ENCODE results near the gene ARHGAP1. TPM values are rescaled to one million over a fixed set of nuclear protein-coding genes. Genes with fewer than 3 reads are reported as not detected.

The ARHGAP1 gene
- total RNA-seq, 1 experiment from 2014 or later = 73.0 TPM

GRCh38 chr11:46697723-46698122, 2.7 kb downstream of the ARHGAP1 start:
- Mint-ChIP-seq H3K27me3 (ENCODE audit: insufficient read depth, unreplicated experiment) (no peaks in the 10 kb centered on the region), H3K9me3 (ENCODE audit: unreplicated experiment) (no peaks in the 10 kb centered on the region), H3K4me1 (ENCODE audit: low read depth, unreplicated experiment) (peaks cover 7% of the 10 kb centered on the region), H3K4me3 (ENCODE audit: unreplicated experiment) (no peak overlapping the region), H3K36me3 (ENCODE audit: insufficient read depth, unreplicated experiment) (peaks cover 53% of the 10 kb centered on the region), H3K27ac (ENCODE audit: unreplicated experiment) (no peak overlapping the region)
- BruUV-seq (replicated peaks) = no TSS peak
- TF ChIP-seq, protein P1, sequence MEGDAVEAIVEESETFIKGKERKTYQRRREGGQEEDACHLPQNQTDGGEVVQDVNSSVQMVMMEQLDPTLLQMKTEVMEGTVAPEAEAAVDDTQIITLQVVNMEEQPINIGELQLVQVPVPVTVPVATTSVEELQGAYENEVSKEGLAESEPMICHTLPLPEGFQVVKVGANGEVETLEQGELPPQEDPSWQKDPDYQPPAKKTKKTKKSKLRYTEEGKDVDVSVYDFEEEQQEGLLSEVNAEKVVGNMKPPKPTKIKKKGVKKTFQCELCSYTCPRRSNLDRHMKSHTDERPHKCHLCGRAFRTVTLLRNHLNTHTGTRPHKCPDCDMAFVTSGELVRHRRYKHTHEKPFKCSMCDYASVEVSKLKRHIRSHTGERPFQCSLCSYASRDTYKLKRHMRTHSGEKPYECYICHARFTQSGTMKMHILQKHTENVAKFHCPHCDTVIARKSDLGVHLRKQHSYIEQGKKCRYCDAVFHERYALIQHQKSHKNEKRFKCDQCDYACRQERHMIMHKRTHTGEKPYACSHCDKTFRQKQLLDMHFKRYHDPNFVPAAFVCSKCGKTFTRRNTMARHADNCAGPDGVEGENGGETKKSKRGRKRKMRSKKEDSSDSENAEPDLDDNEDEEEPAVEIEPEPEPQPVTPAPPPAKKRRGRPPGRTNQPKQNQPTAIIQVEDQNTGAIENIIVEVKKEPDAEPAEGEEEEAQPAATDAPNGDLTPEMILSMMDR (IDR thresholded peaks at IDR 0.05; ENCODE audit: insufficient read depth in 1 of 2, low read depth in 1 of 2, low read length in 1 of 2, severe bottlenecking in 1 of 2, unreplicated experiment in 1 of 2) = no peak
- Histone ChIP-seq H3K4me3 (ENCODE audit: low read depth, low read length) (no peak overlapping the region), H3K9me3 (no peaks in the 10 kb centered on the region), H3K4me1 (peaks cover 6% of the 10 kb centered on the region), H3K27me3 (replicated peaks; ENCODE audit: control insufficient read depth, insufficient read depth, low read length) (no peaks in the 10 kb centered on the region), H3K36me3 (ENCODE audit: control insufficient read depth, insufficient read depth, low read length) (peaks cover 9% of the 10 kb centered on the region)
- DNase-seq = no peak
- CTCF ChIA-PET = no interaction called here
- POLR2A ChIA-PET = interaction anchor here (0.6 kb wide), 1 partner anchor 54 kb away, joined by 17 read pairs; no protein-coding TSS in a partner anchor
- intact Hi-C loops (cut with micrococcal nuclease; ENCODE audit: unreplicated experiment) = no loop called here

DNA sequence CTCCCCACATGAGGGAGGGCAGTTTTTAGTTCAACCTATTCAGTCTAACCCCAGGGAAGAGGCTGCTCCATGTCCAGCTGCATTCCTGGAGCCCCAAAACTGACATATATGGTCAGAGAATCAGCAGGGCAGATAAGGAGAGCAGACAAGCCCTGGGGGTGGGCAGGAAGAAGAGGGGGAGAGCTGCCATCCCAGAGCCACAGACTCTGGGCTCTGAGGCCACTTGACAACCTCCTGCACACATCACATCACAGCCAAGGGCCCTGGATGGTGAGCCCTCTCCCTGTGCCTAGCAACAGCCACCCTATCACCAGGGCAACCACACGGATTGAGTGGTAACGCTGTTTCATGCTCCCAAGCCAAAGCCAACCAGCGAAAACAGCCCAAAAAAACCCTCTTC, 3.1 kb downstream of the ARHGAP1 start:
- Mint-ChIP-seq H3K27ac (ENCODE audit: unreplicated experiment) (no peak overlapping the region), H3K27me3 (ENCODE audit: insufficient read depth, unreplicated experiment) (no peaks in the 10 kb centered on the region), H3K36me3 (ENCODE audit: insufficient read depth, unreplicated experiment) (peaks cover 49% of the 10 kb centered on the region), H3K9me3 (ENCODE audit: unreplicated experiment) (no peaks in the 10 kb centered on the region), H3K4me3 (ENCODE audit: unreplicated experiment) (no peak overlapping the region), H3K4me1 (ENCODE audit: low read depth, unreplicated experiment) (peaks cover 7% of the 10 kb centered on the region)
- POLR2A ChIA-PET = no interaction called here
- BruUV-seq (replicated peaks) = no TSS peak
- intact Hi-C loops (cut with micrococcal nuclease; ENCODE audit: unreplicated experiment) = no loop called here
- Histone ChIP-seq H3K36me3 (ENCODE audit: control insufficient read depth, insufficient read depth, low read length) (peaks cover 7% of the 10 kb centered on the region), H3K4me3 (ENCODE audit: low read depth, low read length) (no peak overlapping the region), H3K9me3 (no peaks in the 10 kb centered on the region), H3K4me1 (peaks cover 6% of the 10 kb centered on the region), H3K27me3 (replicated peaks; ENCODE audit: control insufficient read depth, insufficient read depth, low read length) (no peaks in the 10 kb centered on the region)
- TF ChIP-seq, protein P1 (IDR thresholded peaks at IDR 0.05; ENCODE audit: insufficient read depth in 1 of 2, low read depth in 1 of 2, low read length in 1 of 2, severe bottlenecking in 1 of 2, unreplicated experiment in 1 of 2) = no peak
- CTCF ChIA-PET = no interaction called here
- DNase-seq = no peak

- H3K4me3 Mint-ChIP-seq (ENCODE audit: unreplicated experiment) = no peak overlapping the region
- no peaks in the 10 kb centered on the region for H3K9me3 ChIP-seq
- no peaks in the 10 kb centered on the region for H3K27me3 ChIP-seq (replicated peaks; ENCODE audit: control insufficient read depth, insufficient read depth, low read length)
- H3K4me1 ChIP-seq = no peaks in the 10 kb centered on the region; the same call in none of the 2 replicates
- H3K27ac Mint-ChIP-seq (ENCODE audit: unreplicated experiment) = no peak overlapping the region
- no TSS peak for BruUV-seq (replicated peaks)
- ChIA-PET POLR2A (no interaction called here), CTCF (no interaction called here)
- TF ChIP-seq, protein P1 (IDR thresholded peaks at IDR 0.05; ENCODE audit: insufficient read depth in 1 of 2, low read depth in 1 of 2, low read length in 1 of 2, severe bottlenecking in 1 of 2, unreplicated experiment in 1 of 2) = no peak
- peaks cover 6% of the 10 kb centered on the region for H3K36me3 ChIP-seq (ENCODE audit: control insufficient read depth, insufficient read depth, low read length)
- no peaks in the 10 kb centered on the region for H3K9me3 Mint-ChIP-seq (ENCODE audit: unreplicated experiment)
- no peak for DNase-seq
- no peak overlapping the region for H3K4me3 ChIP-seq (ENCODE audit: low read depth, low read length)
- no peaks in the 10 kb centered on the region for H3K4me1 Mint-ChIP-seq (ENCODE audit: low read depth, unreplicated experiment)
- intact Hi-C loops (cut with micrococcal nuclease; ENCODE audit: unreplicated experiment) = no loop called here
- peaks cover 41% of the 10 kb centered on the region for H3K36me3 Mint-ChIP-seq (ENCODE audit: insufficient read depth, unreplicated experiment)
- H3K27me3 Mint-ChIP-seq (ENCODE audit: insufficient read depth, unreplicated experiment) = no peaks in the 10 kb centered on the region
Measured at GRCh38 chr11:46696212-46696558, 4.2 kb downstream of the ARHGAP1 start.
